Immature natural killer cell (primary cell): ENCODE data around the gene ELMOD3. TPM values are rescaled to one million over a fixed set of nuclear protein-coding genes. Genes with fewer than 3 reads are reported as not detected.
"Not testable (repeated sequence)": the region's sequence is repeated elsewhere in the genome, so short reads cannot be mapped to it uniquely, and the experiment has no call there.

Experiments used
- DNase-seq, 3 donors: peaks; one replicate each; pipeline ENCODE4 v3.0.0; 2022; ENCODE audit warnings: mixed read lengths in 1 of 3
- H3K27ac Mint-ChIP-seq, 6 donors: one replicate each; pipeline ENCODE4 v1.8.0; 2020; ENCODE audit warnings: mixed read lengths in 6 of 6, mild to moderate bottlenecking in 5 of 6, inconsistent platforms in 4 of 6, moderate library complexity in 3 of 6
- H3K27me3 Mint-ChIP-seq, 3 donors: one replicate each; pipeline ENCODE4 v1.8.0; 2020 to 2021; ENCODE audit warnings: low read depth in 3 of 3, mild to moderate bottlenecking in 3 of 3, mixed read lengths in 3 of 3, moderate library complexity in 3 of 3, inconsistent platforms in 1 of 3
- H3K36me3 Mint-ChIP-seq, 3 donors: one replicate each; pipeline ENCODE4 v1.8.0; 2020; ENCODE audit warnings: mixed read lengths in 3 of 3, inconsistent platforms in 2 of 3, mild to moderate bottlenecking in 2 of 3
- H3K4me1 Mint-ChIP-seq, 2 donors: one replicate each; pipeline ENCODE4 v1.8.0; 2020; ENCODE audit warnings: inconsistent platforms in 2 of 2, mild to moderate bottlenecking in 2 of 2, mixed read lengths in 2 of 2, moderate library complexity in 1 of 2
- H3K4me3 Mint-ChIP-seq, 5 donors: one replicate each; pipeline ENCODE4 v1.8.0; 2020; ENCODE audit warnings: mild to moderate bottlenecking in 5 of 5, mixed read lengths in 5 of 5, inconsistent platforms in 3 of 5, moderate library complexity in 3 of 5
- H3K9me3 Mint-ChIP-seq, 6 donors: one replicate each; pipeline ENCODE4 v1.8.0; 2020; ENCODE audit warnings: mild to moderate bottlenecking in 6 of 6, mixed read lengths in 6 of 6, inconsistent platforms in 4 of 6, moderate library complexity in 3 of 6
- polyA plus RNA-seq, 3 donors: library from polyadenylated mRNA; unstranded; fragments of 300-500 nt; fragmentation: Illumina TruSeq; gene quantifications; one replicate each; pipeline ENCODE4 v1.2.3, GENCODE V29; 2021

The ELMOD3 gene
- polyA plus RNA-seq, 3 donors from 2014 or later, result 10.9 to 17.7 (median 14.0) TPM

DNA sequence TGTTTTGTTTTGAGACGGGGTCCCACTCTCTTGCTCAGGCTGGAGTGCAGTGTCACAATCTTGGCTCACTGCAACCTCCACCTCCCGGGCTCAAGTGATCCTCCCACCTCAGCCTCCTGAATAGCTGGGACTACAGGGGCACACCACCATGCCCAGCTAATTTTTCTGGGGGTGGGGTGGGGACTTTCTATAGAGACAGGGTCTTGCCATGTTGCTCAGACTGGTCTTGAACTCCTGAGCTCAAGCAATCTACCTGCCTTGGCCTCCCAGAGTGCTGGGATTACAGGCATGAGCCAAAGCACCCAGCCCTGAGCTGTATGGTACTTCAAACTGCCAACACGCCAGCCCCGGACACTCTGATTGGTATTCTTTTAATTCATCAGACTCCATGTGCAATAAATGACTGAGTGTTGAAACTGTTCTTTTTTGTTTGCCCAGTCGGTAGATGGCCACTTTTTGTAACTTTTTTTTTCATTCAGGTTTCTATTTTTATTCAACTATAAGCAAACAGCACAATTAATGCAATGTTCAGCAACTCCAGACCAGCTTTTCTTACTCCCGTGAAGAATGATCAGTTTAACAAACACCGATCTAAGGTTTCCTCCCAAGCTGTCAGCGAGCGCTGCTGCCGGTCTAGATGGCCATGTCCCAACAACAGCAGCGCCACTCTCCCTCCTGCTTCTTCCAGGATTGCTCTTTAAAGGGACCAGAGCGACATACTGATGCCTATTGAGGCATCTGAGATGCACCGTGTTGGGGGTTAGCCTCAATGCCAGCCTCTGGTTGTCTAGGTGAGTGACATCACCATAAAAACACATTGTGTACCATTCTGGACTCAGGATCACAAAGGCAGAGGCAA lies 14.3 kb upstream of the ELMOD3 start:
- H3K9me3 Mint-ChIP-seq, result no peaks in the 10 kb centered on the region
- H3K36me3 Mint-ChIP-seq, result peaks cover 7 to 17% (median 12%) of the 10 kb centered on the region in 3 donors
- H3K27ac Mint-ChIP-seq, result no peak overlapping the region
- H3K27me3 Mint-ChIP-seq, result peaks cover 1 to 8% (median 2%) of the 10 kb centered on the region in 3 donors
- no peaks in the 10 kb centered on the region for H3K4me1 Mint-ChIP-seq
- no peak for DNase-seq
- H3K4me3 Mint-ChIP-seq, result no peak overlapping the region

DNA sequence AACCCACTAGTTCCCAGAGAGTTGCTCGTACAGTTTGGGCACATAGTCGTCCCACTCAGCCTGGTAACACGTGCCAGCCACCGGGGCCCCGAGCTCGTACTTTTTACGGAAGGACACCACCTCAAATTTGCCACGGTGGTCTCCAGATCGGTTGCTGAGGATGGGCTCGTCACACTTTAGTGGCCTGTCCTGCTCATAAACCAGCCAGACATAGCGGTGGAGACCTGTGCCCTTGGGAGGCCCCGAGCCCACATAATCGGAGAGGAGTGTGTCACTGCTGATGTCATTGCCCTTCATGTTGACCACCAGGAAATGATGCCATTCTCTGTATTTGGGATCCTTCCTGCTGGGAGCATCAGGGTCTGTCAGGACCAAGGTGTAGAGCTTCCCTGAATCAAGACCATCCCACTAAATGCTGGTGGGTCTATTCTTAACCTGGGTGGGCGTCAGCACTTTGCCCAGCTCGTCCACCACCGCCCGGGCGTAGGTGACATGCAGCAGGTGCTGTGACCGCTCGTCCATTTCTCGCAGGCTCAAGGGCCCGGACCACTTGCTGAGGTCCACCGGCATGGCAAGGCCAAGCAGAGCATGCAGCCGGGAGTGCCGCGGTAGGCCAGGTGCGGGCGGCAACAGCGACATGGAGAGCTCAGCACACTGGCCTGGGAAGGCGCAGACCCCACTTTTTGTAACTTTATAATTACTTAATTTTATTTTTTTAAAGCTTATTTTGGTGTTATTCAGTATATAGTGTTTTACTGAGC lies 13.1 kb upstream of the ELMOD3 start:
- no peaks in the 10 kb centered on the region for H3K4me1 Mint-ChIP-seq
- H3K4me3 Mint-ChIP-seq, result no peak overlapping the region
- peaks cover 7 to 21% (median 12%) of the 10 kb centered on the region in 3 donors for H3K36me3 Mint-ChIP-seq
- peaks cover 1 to 5% (median 2%) of the 10 kb centered on the region in 3 donors for H3K27me3 Mint-ChIP-seq
- no peak for DNase-seq
- H3K9me3 Mint-ChIP-seq, result no peaks in the 10 kb centered on the region
- no peak overlapping the region for H3K27ac Mint-ChIP-seq

- Mint-ChIP-seq H3K9me3 (no peaks in the 10 kb centered on the region), H3K27ac (no peak overlapping the region), H3K4me3 (no peak overlapping the region), H3K27me3 (peaks cover 1 to 3% (median 2%) of the 10 kb centered on the region in 3 donors), H3K4me1 (no peaks in the 10 kb centered on the region), H3K36me3 (peaks cover 12 to 25% (median 12%) of the 10 kb centered on the region in 3 donors)
- DNase-seq, result no peak
Observed at GRCh38 chr2:85342156-85342555, 12.4 kb upstream of the ELMOD3 start.

- H3K4me1 Mint-ChIP-seq, H3K27me3 Mint-ChIP-seq, DNase-seq, H3K9me3 Mint-ChIP-seq, H3K4me3 Mint-ChIP-seq, H3K27ac Mint-ChIP-seq: not testable (repeated sequence)
- peaks cover 16 to 32% (median 18%) of the 10 kb centered on the region in 3 donors for H3K36me3 Mint-ChIP-seq
Observed at GRCh38 chr2:85343207-85343895, 11.2 kb upstream of the ELMOD3 start.

DNA sequence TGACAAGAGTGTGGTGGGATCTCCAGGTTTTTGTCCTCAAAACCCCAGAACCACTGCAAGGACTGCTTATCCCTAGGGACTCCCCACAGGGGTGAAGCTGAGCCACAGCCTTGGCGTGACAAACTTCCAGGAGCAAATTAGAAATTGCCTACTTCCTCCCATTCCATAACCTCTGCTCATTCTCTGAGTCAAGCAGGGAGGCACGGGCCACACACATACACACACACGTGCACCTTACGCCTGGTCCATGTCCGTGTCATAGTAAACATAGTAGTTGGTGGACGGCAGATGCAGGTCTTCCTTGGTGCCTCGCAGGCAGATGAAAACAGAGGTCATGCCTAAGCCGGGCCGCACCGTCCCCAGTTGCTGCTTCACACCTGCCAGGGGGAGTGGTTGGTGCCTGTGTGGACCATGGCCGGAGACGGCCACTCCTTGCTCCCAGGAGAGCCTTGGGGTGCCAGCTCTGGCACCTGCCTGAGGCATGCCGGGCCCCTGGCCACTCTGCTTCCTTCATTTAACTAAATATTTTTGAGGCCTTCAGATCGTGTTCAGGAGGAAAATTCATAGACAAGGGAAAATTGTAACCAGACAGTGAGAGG lies 10.1 kb upstream of the ELMOD3 start:
- Mint-ChIP-seq H3K36me3 (peaks cover 16 to 32% (median 18%) of the 10 kb centered on the region in 3 donors), H3K9me3 (no peaks in the 10 kb centered on the region), H3K27me3 (peaks cover 0 to 1% (median under 1%) of the 10 kb centered on the region in 3 donors), H3K4me1 (no peaks in the 10 kb centered on the region), H3K4me3 (no peak overlapping the region), H3K27ac (no peak overlapping the region)
- no peak for DNase-seq

- Mint-ChIP-seq H3K27ac (no peak overlapping the region), H3K9me3 (no peaks in the 10 kb centered on the region), H3K4me3 (no peak overlapping the region), H3K27me3 (no peaks in the 10 kb centered on the region), H3K36me3 (peaks cover 24 to 39% (median 29%) of the 10 kb centered on the region in 3 donors), H3K4me1 (peaks cover 3 to 7% of the 10 kb centered on the region in 2 donors)
- DNase-seq, result no peak
Observed at GRCh38 chr2:85347599-85347998, 7.0 kb upstream of the ELMOD3 start.

- peak overlapping the region; percentile 97 to 100 (median 99) for H3K27ac Mint-ChIP-seq
- peaks cover 48 to 63% of the 10 kb centered on the region in 2 donors for H3K4me1 Mint-ChIP-seq
- H3K9me3 Mint-ChIP-seq, result no peaks in the 10 kb centered on the region
- peaks cover 5 to 10% (median 8%) of the 10 kb centered on the region in 3 donors for H3K27me3 Mint-ChIP-seq
- H3K36me3 Mint-ChIP-seq, result peaks cover 16 to 29% (median 25%) of the 10 kb centered on the region in 3 donors
- peak in 1 of 3 donors; percentile 3 for DNase-seq
- H3K4me3 Mint-ChIP-seq, result peak overlapping the region; percentile 98 to 100 (median 100)
Observed at GRCh38 chr2:85353876-85354285, 688 bp upstream of the ELMOD3 start.

DNA sequence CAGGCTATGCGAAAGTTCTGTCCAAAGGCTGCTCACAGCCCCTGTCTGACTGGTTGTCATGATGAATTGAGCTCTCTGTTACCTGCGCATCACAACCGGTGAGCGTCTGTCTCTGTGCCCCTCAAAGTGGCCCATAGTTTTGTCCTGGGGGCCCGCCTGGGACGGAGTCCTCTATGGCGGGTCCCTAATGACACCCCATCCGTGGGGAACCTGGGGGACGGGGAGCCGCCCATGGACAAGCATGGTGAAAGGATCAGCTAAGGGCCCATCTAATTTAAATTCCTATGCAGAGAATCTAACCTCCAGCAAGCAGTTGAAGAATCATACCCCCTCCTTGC lies 473 bp downstream of the ELMOD3 start:
- peak overlapping the region; percentile 97 to 100 (median 99) for H3K27ac Mint-ChIP-seq
- DNase-seq, result no peak
- peaks cover 50 to 66% of the 10 kb centered on the region in 2 donors for H3K4me1 Mint-ChIP-seq
- peak overlapping the region; percentile 98 to 100 (median 100) for H3K4me3 Mint-ChIP-seq
- H3K36me3 Mint-ChIP-seq, result peaks cover 18 to 30% (median 23%) of the 10 kb centered on the region in 3 donors
- H3K27me3 Mint-ChIP-seq, result peaks cover 5 to 10% (median 8%) of the 10 kb centered on the region in 3 donors
- H3K9me3 Mint-ChIP-seq, result no peaks in the 10 kb centered on the region

DNA sequence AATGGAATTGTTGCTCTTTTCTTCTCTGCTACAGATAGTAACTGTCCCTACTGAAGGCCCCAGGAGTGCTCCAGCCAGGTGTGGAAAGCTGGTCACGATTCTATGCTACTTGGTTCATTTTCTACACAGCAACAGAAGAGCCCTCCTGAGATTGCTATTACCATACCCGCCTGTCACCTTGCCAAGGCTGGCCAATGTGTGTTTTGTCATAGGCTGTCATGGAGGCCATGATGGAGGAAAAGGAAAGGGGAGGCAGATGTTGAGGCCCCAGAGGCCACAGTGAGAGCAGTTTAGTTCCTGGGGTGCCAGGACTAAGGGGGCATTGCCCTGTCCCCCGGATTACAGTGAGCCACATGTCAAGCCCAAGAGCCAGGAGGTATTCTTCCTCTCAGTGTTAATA lies 952 bp downstream of the ELMOD3 start:
- Mint-ChIP-seq H3K36me3 (peaks cover 15 to 26% (median 20%) of the 10 kb centered on the region in 3 donors), H3K27ac (peak overlapping the region; percentile 30 to 100 (median 97)), H3K27me3 (peaks cover 5 to 10% (median 8%) of the 10 kb centered on the region in 3 donors), H3K4me1 (peaks cover 50 to 66% of the 10 kb centered on the region in 2 donors), H3K4me3 (peak overlapping the region; percentile 98 to 100 (median 100)), H3K9me3 (no peaks in the 10 kb centered on the region)
- DNase-seq, result no peak

DNA sequence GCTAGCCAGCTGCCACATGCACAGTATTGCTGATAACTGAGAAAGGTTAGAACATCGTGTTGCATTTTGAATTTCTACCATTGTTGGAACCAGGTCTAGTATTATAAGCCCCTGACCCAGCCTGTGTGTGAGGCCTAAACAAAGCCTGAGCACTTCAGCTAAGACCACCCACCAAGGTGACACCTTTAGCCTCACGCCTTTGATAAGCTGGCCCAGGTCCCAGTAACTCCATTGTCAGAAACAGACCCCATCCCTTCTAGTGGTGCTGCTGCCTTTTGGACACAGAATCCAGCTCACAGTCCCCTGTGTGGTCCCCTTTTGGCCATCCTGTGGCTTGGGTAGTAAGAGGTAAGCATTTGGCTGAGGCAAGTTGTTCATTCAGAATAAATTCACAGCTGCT lies 1.6 kb downstream of the ELMOD3 start:
- no peak overlapping the region for H3K27ac Mint-ChIP-seq
- H3K36me3 Mint-ChIP-seq, result peaks cover 10 to 27% (median 15%) of the 10 kb centered on the region in 3 donors
- peak overlapping the region in 2 of 5 donors; percentile 98 to 100 for H3K4me3 Mint-ChIP-seq
- H3K4me1 Mint-ChIP-seq, result peaks cover 50 to 66% of the 10 kb centered on the region in 2 donors
- no peak for DNase-seq
- peaks cover 5 to 10% (median 8%) of the 10 kb centered on the region in 3 donors for H3K27me3 Mint-ChIP-seq
- H3K9me3 Mint-ChIP-seq, result no peaks in the 10 kb centered on the region

GRCh38 chr2:85357736-85358135 lies 3.2 kb downstream of the ELMOD3 start:
- Mint-ChIP-seq H3K36me3 (peaks cover 15 to 33% (median 18%) of the 10 kb centered on the region in 3 donors), H3K9me3 (no peaks in the 10 kb centered on the region), H3K4me3 (no peak overlapping the region), H3K27ac (peak overlapping the region in 1 of 6 donors; percentile 41), H3K27me3 (peaks cover 5 to 10% (median 8%) of the 10 kb centered on the region in 3 donors), H3K4me1 (peaks cover 47 to 58% of the 10 kb centered on the region in 2 donors)
- no peak for DNase-seq

DNA sequence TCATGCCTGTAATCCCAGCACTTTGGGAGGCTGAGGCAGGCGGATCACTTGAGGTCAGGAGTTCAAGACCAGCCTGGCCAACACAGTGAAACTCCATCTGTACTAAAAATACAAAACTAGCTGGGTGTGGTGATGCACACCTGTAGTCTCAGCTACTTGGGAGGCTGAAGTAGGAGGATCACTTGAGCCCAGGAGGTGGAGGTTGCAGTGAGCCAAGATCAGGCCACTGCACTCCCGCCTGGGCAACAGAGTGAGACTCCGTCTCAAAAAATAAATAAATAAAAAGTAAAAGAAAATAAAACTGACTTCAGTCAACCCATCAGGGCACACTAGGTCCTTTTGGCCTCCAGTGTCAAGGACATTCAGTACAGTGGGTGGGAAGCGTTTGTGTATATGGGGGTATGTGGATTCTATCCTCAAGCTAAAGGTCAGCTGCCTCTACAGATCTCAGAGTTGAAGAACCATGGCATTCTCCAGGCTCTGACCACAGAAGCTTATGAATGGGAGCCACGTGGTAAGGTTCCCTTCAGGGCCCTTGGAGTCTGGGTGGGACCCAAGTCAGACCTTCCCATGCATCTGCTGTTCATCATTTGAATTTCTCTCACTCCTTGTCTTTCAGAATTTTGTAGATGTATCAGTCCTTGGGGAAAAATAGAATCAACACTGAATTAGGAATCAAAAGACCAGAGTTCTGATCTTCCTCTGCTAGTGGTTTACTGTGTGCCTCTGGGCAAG lies 8.3 kb downstream of the ELMOD3 start:
- not testable (repeated sequence) for H3K27me3 Mint-ChIP-seq, H3K9me3 Mint-ChIP-seq, H3K4me3 Mint-ChIP-seq, DNase-seq
- Mint-ChIP-seq H3K27ac (peak overlapping the region in 1 of 6 donors; percentile 30), H3K4me1 (peaks cover 8 to 14% of the 10 kb centered on the region in 2 donors), H3K36me3 (peaks cover 15 to 48% (median 24%) of the 10 kb centered on the region in 3 donors)
